ENCODE measurements around the gene PROM2. TPM values are rescaled to one million over a fixed set of nuclear protein-coding genes. Genes with fewer than 3 reads are reported as not detected.

The PROM2 gene
- total and polyA plus RNA-seq, 7 experiments from 2014 or later, result 0.24 to 1.2 (median 0.57) TPM; not detected in 2

DNA sequence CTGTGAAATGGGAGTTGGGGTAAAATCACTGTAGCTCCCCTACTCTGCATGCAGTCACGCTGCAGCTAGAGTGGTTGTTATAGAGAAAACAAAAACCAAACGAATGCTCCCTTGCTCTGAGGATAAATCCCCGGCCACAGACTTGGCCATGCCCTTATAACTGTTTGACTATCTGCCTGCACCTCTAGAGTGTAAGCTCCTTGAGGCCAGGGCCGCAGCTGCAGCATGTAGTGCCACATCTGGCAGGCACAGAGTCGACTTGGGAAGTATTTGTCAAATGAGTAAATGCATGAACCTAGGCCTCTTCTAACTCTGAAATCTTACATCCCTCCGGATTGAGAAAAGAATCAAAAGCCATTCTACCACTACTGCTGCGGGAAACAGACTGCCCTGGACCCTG lies 58.8 kb downstream of the PROM2 start:
- H3K9me3 ChIP-seq (ENCODE audit: control insufficient read depth in 2 of 3, low read length in 3 of 3), result no peaks in the 10 kb centered on the region

DNA sequence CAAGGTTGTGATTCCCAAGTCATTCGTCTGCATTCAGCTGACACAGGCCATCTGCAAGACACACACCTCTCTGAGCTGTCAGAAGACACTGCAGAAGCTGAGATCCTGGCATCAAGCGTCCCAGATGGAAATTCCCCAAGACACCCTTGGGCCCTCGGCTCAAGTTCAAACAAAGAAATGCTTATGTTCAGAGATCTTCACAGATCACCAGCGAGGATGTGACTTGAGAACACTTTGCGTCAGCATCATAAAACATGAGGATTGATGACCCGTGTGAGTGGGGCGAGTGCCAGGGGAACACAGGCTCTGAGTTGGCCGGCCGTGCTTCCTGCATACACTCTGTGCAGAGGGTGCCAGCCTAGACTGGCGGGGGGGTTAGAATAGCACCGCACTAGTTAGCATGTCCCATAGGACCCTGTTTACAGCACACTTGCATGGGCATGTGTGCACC lies 59.7 kb downstream of the PROM2 start:
- no peaks in the 10 kb centered on the region for H3K4me1 ChIP-seq (ENCODE audit: control insufficient read depth in 2 of 2, insufficient read depth in 2 of 2, low read length in 2 of 2)
- intact Hi-C loops (cut with micrococcal nuclease), result loop anchor here in 1 of 2 donors (10.0 kb wide), 1 partner anchor 99 kb away; no protein-coding TSS in a partner anchor
- ChIA-PET CTCF (no interaction called here), POLR2A (no interaction called here)
- no peak overlapping the region for H3K27ac ChIP-seq (ENCODE audit: low read depth, low read length)
- no peak overlapping the region for H3K4me3 ChIP-seq (ENCODE audit: low read length)
- Mint-ChIP-seq H3K27me3 (peaks cover 0 to 7% (median 4%) of the 10 kb centered on the region in 5 donors), H3K36me3 (no peaks in the 10 kb centered on the region), H3K9me3 (peaks cover 0 to 6% (median 0%) of the 10 kb centered on the region in 11 donors), H3K4me1 (no peaks in the 10 kb centered on the region), H3K27ac (no peak overlapping the region), H3K4me3 (no peak overlapping the region)
- H3K9me3 ChIP-seq (ENCODE audit: control insufficient read depth in 2 of 3, low read length in 3 of 3), result no peaks in the 10 kb centered on the region
- no peak for ATAC-seq
- no peaks in the 10 kb centered on the region for H3K36me3 ChIP-seq (ENCODE audit: control insufficient read depth in 2 of 3, insufficient read depth in 3 of 3, low read length in 3 of 3)
- no peaks in the 10 kb centered on the region for H3K27me3 ChIP-seq (ENCODE audit: control insufficient read depth in 2 of 2, insufficient read depth in 2 of 2, low read length in 2 of 2)
- no peak for DNase-seq

More for the DNA sequence above, 58.8 kb downstream of the PROM2 start:
- ATAC-seq, result no peak
- Histone ChIP-seq H3K27me3 (ENCODE audit: control insufficient read depth in 2 of 2, insufficient read depth in 2 of 2, low read length in 2 of 2) (no peaks in the 10 kb centered on the region), H3K4me1 (ENCODE audit: control insufficient read depth in 2 of 2, insufficient read depth in 2 of 2, low read length in 2 of 2) (no peaks in the 10 kb centered on the region), H3K4me3 (ENCODE audit: low read length) (no peak overlapping the region), H3K36me3 (ENCODE audit: control insufficient read depth in 2 of 3, insufficient read depth in 3 of 3, low read length in 3 of 3) (no peaks in the 10 kb centered on the region), H3K27ac (ENCODE audit: low read depth, low read length) (no peak overlapping the region)
- ChIA-PET POLR2A (no interaction called here), CTCF (no interaction called here)
- no peaks in the 10 kb centered on the region for H3K4me1 Mint-ChIP-seq
- no peak for DNase-seq
- no peak overlapping the region for H3K27ac Mint-ChIP-seq
- H3K36me3 Mint-ChIP-seq, result no peaks in the 10 kb centered on the region
- intact Hi-C loops (cut with micrococcal nuclease), result loop anchor here in 1 of 2 donors (10.0 kb wide), 1 partner anchor 98 kb away; no protein-coding TSS in a partner anchor
- peaks cover 0 to 6% (median 0%) of the 10 kb centered on the region in 11 donors for H3K9me3 Mint-ChIP-seq
- no peak overlapping the region for H3K4me3 Mint-ChIP-seq
- peaks cover 0 to 7% (median 4%) of the 10 kb centered on the region in 5 donors for H3K27me3 Mint-ChIP-seq

DNA sequence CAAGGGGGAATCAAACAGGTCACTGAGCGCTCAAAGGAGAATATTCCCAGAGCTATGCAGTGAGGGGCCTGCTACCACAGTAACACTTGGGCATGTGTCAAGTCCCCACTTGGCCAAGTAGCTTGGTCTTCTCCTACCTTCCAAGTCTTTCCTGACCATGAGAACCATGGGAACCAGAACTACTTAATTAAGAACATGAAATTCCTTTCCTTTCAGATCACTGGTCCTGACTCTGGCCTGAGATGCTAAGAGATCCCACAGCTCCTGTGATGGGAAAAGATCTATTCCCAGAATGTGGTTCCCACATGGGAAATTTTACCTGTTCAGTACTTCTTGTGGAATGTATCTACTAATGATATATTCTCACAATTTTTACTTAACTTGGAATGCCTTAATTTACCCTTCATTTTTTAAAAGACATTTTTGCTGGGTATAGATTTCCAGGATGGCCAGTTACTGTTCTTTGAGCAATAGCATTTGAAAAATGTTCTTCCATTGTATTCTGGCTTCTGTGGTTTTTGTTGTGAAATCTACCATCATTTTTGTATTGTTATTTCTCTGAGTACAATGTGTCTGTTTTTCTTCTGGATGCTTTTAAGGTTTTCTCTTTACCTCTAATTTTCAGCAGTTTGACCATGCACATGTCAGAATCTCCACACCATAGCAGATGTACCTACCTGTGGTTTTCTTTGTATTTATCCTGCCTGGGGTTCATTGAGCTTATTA lies 60.8 kb downstream of the PROM2 start:
- ATAC-seq, result no peak
- ChIA-PET POLR2A (no interaction called here), CTCF (no interaction called here)
- H3K27me3 ChIP-seq (ENCODE audit: control insufficient read depth in 2 of 2, insufficient read depth in 2 of 2, low read length in 2 of 2), result no peaks in the 10 kb centered on the region
- H3K4me1 ChIP-seq (ENCODE audit: control insufficient read depth in 2 of 2, insufficient read depth in 2 of 2, low read length in 2 of 2), result no peaks in the 10 kb centered on the region
- H3K4me3 Mint-ChIP-seq, result no peak overlapping the region
- intact Hi-C loops (cut with micrococcal nuclease), result loop anchor here in 1 of 2 donors (10.0 kb wide), 1 partner anchor 100 kb away; no protein-coding TSS in a partner anchor
- H3K9me3 ChIP-seq (ENCODE audit: control insufficient read depth in 2 of 3, low read length in 3 of 3), result no peaks in the 10 kb centered on the region
- H3K36me3 ChIP-seq (ENCODE audit: control insufficient read depth in 2 of 3, insufficient read depth in 3 of 3, low read length in 3 of 3), result no peaks in the 10 kb centered on the region
- no peak overlapping the region for H3K27ac Mint-ChIP-seq
- peaks cover 0 to 8% (median 6%) of the 10 kb centered on the region in 5 donors for H3K27me3 Mint-ChIP-seq
- no peaks in the 10 kb centered on the region for H3K4me1 Mint-ChIP-seq
- no peak for DNase-seq
- H3K4me3 ChIP-seq (ENCODE audit: low read length), result no peak overlapping the region
- H3K27ac ChIP-seq (ENCODE audit: low read depth, low read length), result no peak overlapping the region
- H3K36me3 Mint-ChIP-seq, result no peaks in the 10 kb centered on the region
- peaks cover 0 to 6% (median 0%) of the 10 kb centered on the region in 11 donors for H3K9me3 Mint-ChIP-seq

DNA sequence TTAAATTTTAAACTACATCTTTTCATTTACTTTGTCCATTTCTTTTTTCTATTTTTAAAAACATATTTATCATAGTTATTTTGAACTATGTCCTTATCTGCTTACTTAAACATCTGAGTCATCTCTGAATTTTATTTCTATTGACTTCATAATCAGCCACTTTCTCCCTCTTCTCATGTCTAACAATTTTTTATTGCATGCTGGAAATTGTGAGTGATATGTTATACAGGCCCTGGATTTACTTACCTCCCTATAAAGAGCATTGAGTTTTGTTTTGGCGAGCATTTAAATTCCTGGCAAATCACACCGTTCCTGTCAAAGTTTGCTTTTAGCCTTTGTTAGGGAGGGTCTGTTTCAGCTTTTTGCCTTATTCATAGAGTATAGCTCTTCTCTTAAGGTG lies 62.2 kb downstream of the PROM2 start:
- DNase-seq (no peak), ATAC-seq (no peak)
- Histone ChIP-seq H3K4me1 (ENCODE audit: control insufficient read depth in 2 of 2, insufficient read depth in 2 of 2, low read length in 2 of 2) (no peaks in the 10 kb centered on the region), H3K27me3 (ENCODE audit: control insufficient read depth in 2 of 2, insufficient read depth in 2 of 2, low read length in 2 of 2) (no peaks in the 10 kb centered on the region), H3K27ac (ENCODE audit: low read depth, low read length) (no peak overlapping the region), H3K4me3 (ENCODE audit: low read length) (no peak overlapping the region), H3K9me3 (ENCODE audit: control insufficient read depth in 2 of 3, low read length in 3 of 3) (no peaks in the 10 kb centered on the region), H3K36me3 (ENCODE audit: control insufficient read depth in 2 of 3, insufficient read depth in 3 of 3, low read length in 3 of 3) (no peaks in the 10 kb centered on the region)
- CTCF ChIA-PET, result no interaction called here
- Mint-ChIP-seq H3K9me3 (peaks cover 0 to 6% (median 0%) of the 10 kb centered on the region in 11 donors), H3K27me3 (peaks cover 3 to 18% (median 9%) of the 10 kb centered on the region in 5 donors), H3K36me3 (no peaks in the 10 kb centered on the region), H3K4me3 (no peak overlapping the region), H3K4me1 (no peaks in the 10 kb centered on the region), H3K27ac (no peak overlapping the region)
- intact Hi-C loops (cut with micrococcal nuclease), result loop anchor here in 1 of 2 donors (10.0 kb wide), 1 partner anchor 102 kb away; no protein-coding TSS in a partner anchor
- POLR2A ChIA-PET, result no interaction called here

DNA sequence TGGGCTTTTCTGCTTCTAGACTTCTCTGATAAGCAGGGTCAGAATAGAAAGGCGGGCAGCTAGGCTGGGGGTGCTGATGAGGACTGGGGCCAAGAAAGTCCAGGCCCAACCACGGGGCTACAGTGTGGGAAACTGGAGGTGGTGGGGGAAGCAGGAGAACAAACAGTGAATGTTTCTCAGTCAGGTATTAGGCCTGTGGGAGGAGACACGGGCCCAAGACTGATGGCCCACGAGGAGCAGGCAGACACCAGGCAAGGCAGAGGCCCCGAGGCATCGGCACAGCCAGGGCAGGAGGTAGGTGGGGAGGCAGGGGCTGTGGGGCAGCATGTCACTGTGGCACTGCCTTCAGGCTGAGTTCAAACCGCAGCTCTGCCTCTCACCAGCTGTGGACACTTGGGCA lies 63.6 kb downstream of the PROM2 start:
- Mint-ChIP-seq H3K4me3 (no peak overlapping the region), H3K27ac (no peak overlapping the region), H3K36me3 (no peaks in the 10 kb centered on the region), H3K9me3 (peaks cover 0 to 6% (median 0%) of the 10 kb centered on the region in 11 donors), H3K27me3 (peaks cover 15 to 29% (median 18%) of the 10 kb centered on the region in 5 donors), H3K4me1 (no peaks in the 10 kb centered on the region)
- Histone ChIP-seq H3K36me3 (ENCODE audit: control insufficient read depth in 2 of 3, insufficient read depth in 3 of 3, low read length in 3 of 3) (no peaks in the 10 kb centered on the region), H3K9me3 (ENCODE audit: control insufficient read depth in 2 of 3, low read length in 3 of 3) (no peaks in the 10 kb centered on the region), H3K4me3 (ENCODE audit: low read length) (no peak overlapping the region), H3K4me1 (ENCODE audit: control insufficient read depth in 2 of 2, insufficient read depth in 2 of 2, low read length in 2 of 2) (no peaks in the 10 kb centered on the region), H3K27ac (ENCODE audit: low read depth, low read length) (no peak overlapping the region), H3K27me3 (ENCODE audit: control insufficient read depth in 2 of 2, insufficient read depth in 2 of 2, low read length in 2 of 2) (no peaks in the 10 kb centered on the region)
- intact Hi-C loops (cut with micrococcal nuclease), result loop anchor here in 1 of 2 donors (10.0 kb wide), 1 partner anchor 103 kb away; no protein-coding TSS in a partner anchor
- no peak for ATAC-seq
- no peak for DNase-seq
- ChIA-PET CTCF (no interaction called here), POLR2A (no interaction called here)

Other genes starting within 250 kb of the PROM2 start
- 100 to 1,000 TPM; 124 to 575 (median 159) TPM for gene MAL, start 248.7 kb upstream of the PROM2 start, total RNA-seq
- 100 to 1,000 TPM; 355 to 408 TPM for gene MAL, start 248.7 kb upstream of the PROM2 start, polyA plus RNA-seq
- 10 to 100 TPM; 26.3 to 72.9 (median 60.5) TPM for gene MRPS5, start 152.6 kb upstream of the PROM2 start, total RNA-seq
- gene MRPS5, start 152.6 kb upstream of the PROM2 start, polyA plus RNA-seq, result 10 to 100 TPM; 38.6 to 41.5 TPM
- 10 to 100 TPM; 10.6 to 39.9 (median 16.6) TPM for gene ZNF514, start 114.6 kb upstream of the PROM2 start, total RNA-seq
- 10 to 100 TPM in 1 of 2 donors, 1 to 10 TPM in 1; 6.6 to 11.2 TPM for gene ZNF514, start 114.6 kb upstream of the PROM2 start, polyA plus RNA-seq
- gene ZNF2, start 108.6 kb upstream of the PROM2 start, total RNA-seq, result 10 to 100 TPM in 1 of 5 experiments, 1 to 10 TPM in 4; 1.5 to 10.2 (median 3.4) TPM
- 1 to 10 TPM; 3.1 to 6.1 TPM for gene ZNF2, start 108.6 kb upstream of the PROM2 start, polyA plus RNA-seq
- 1 to 10 TPM; 1.7 to 6.4 (median 4.3) TPM for gene ZNF892, start 66.9 kb upstream of the PROM2 start, total RNA-seq
- gene ZNF892, start 66.9 kb upstream of the PROM2 start, polyA plus RNA-seq, result 1 to 10 TPM in 1 of 2 donors, under 1 TPM in 1; 0.69 to 1.2 TPM
- gene KCNIP3, start 22.9 kb downstream of the PROM2 start, total RNA-seq, result 1 to 10 TPM in 1 of 5 experiments, not detected in 4; 1.0 TPM
- gene KCNIP3, start 22.9 kb downstream of the PROM2 start, polyA plus RNA-seq, result not detected
- gene FAHD2A, start 128.3 kb downstream of the PROM2 start, total RNA-seq, result 10 to 100 TPM; 22.6 to 41.4 (median 33.7) TPM
- 10 to 100 TPM; 17.9 to 20.5 TPM for gene FAHD2A, start 128.3 kb downstream of the PROM2 start, polyA plus RNA-seq
- gene TRIM43B, start 210.3 kb downstream of the PROM2 start, total RNA-seq, result not detected
- gene TRIM43B, start 210.3 kb downstream of the PROM2 start, polyA plus RNA-seq, result not detected

Measured in naive thymus-derived CD4-positive, alpha-beta T cell (primary cell).